ENCODE measurements around the gene DPM2. TPM values are rescaled to one million over a fixed set of nuclear protein-coding genes. Genes with fewer than 3 reads are reported as not detected.

Gene DPM2
- total and polyA plus RNA-seq, 2 experiments from 2014 or later: 36.6 to 92.4 TPM

- peaks cover 11% of the 10 kb centered on the region for H3K27me3 ChIP-seq (ENCODE audit: insufficient read depth)
- H4K20me1 ChIP-seq (replicated peaks; ENCODE audit: insufficient read depth): peaks cover 8% of the 10 kb centered on the region; the same call in 1 of the 2 replicates
- Mint-ChIP-seq H3K4me3 (peak overlapping the region; percentile 91), H3K27me3 (ENCODE audit: insufficient read depth, low read depth, poor library complexity) (peaks cover 26% of the 10 kb centered on the region), H3K9me3 (no peaks in the 10 kb centered on the region), H3K36me3 (ENCODE audit: low read depth) (peaks cover 13% of the 10 kb centered on the region), H3K27ac (peak overlapping the region; percentile 94), H3K4me1 (peaks cover 28% of the 10 kb centered on the region)
- peak; percentile 48 for ATAC-seq
- peak overlapping the region; percentile 94 for H3K4me3 ChIP-seq
- no peak overlapping the region for H3K27ac ChIP-seq (ENCODE audit: low read depth)
- peaks cover 19% of the 10 kb centered on the region for H3F3A ChIP-seq (replicated peaks; ENCODE audit: low read depth)
- peak; percentile 70; the same call in 1 of the 2 replicates for TF ChIP-seq POLR2AphosphoS5 (IDR thresholded peaks at IDR 0.05; ENCODE audit: low read depth)
- no peak for TF ChIP-seq EZH2phosphoT487 (IDR thresholded peaks at IDR 0.05; ENCODE audit: unreplicated experiment)
- TF ChIP-seq ZNF331 (CRISPR knock-in tag; IDR thresholded peaks at IDR 0.05; ENCODE audit: low read depth): no peak
- TF ChIP-seq EZH2 (IDR thresholded peaks at IDR 0.05; ENCODE audit: low read depth, unreplicated experiment): no peak
- H2AFZ ChIP-seq: peak overlapping the region; percentile 96
- DNase-seq (ENCODE audit: low spot score): peak; percentile 97
- no peaks in the 10 kb centered on the region for H3K36me3 ChIP-seq (ENCODE audit: insufficient read depth)
- peaks cover 27% of the 10 kb centered on the region for H3K4me1 ChIP-seq (ENCODE audit: insufficient read depth)
- no peaks in the 10 kb centered on the region for H3K79me2 ChIP-seq (replicated peaks; ENCODE audit: insufficient read depth)
- no peaks in the 10 kb centered on the region for H3K9me2 ChIP-seq (ENCODE audit: insufficient read depth)
- H3K4me2 ChIP-seq: peak overlapping the region; percentile 95
Measured at GRCh38 chr9:127927201-127927987, 10.3 kb downstream of the DPM2 start.

- Mint-ChIP-seq H3K27ac (no peak overlapping the region; the same call in 1 of the 2 replicates), H3K36me3 (ENCODE audit: low read depth) (peaks cover 13% of the 10 kb centered on the region), H3K9me3 (no peaks in the 10 kb centered on the region), H3K27me3 (ENCODE audit: insufficient read depth, low read depth, poor library complexity) (peaks cover 30% of the 10 kb centered on the region), H3K4me3 (peak overlapping the region; percentile 91), H3K4me1 (peaks cover 28% of the 10 kb centered on the region)
- ATAC-seq (peak; percentile 11), DNase-seq (ENCODE audit: low spot score) (peak; percentile 54)
- no peaks in the 10 kb centered on the region for H3K9me2 ChIP-seq (ENCODE audit: insufficient read depth)
- peaks cover 25% of the 10 kb centered on the region for H3K4me1 ChIP-seq (ENCODE audit: insufficient read depth)
- H3K27me3 ChIP-seq (ENCODE audit: insufficient read depth): peaks cover 11% of the 10 kb centered on the region
- peaks cover 12% of the 10 kb centered on the region; the same call in 1 of the 2 replicates for H4K20me1 ChIP-seq (replicated peaks; ENCODE audit: insufficient read depth)
- no peaks in the 10 kb centered on the region for H3K36me3 ChIP-seq (ENCODE audit: insufficient read depth)
- no peak overlapping the region for H3K27ac ChIP-seq (ENCODE audit: low read depth)
- peak overlapping the region; percentile 94 for H3K4me3 ChIP-seq
- H2AFZ ChIP-seq: peak overlapping the region; percentile 96
- peak overlapping the region; percentile 95 for H3K4me2 ChIP-seq
- TF ChIP-seq ZNF114 (CRISPR knock-in tag; IDR thresholded peaks at IDR 0.05) (no peak), CREB1 (CRISPR knock-in tag; IDR thresholded peaks at IDR 0.05; ENCODE audit: low read depth) (peak; percentile 60)
- peaks cover 19% of the 10 kb centered on the region for H3F3A ChIP-seq (replicated peaks; ENCODE audit: low read depth)
- no peaks in the 10 kb centered on the region for H3K79me2 ChIP-seq (replicated peaks; ENCODE audit: insufficient read depth)
Measured at GRCh38 chr9:127926906-127927200, 10.8 kb downstream of the DPM2 start.

- Histone ChIP-seq H4K20me1 (replicated peaks; ENCODE audit: insufficient read depth) (peaks cover 13% of the 10 kb centered on the region; the same call in 1 of the 2 replicates), H3K4me2 (peak overlapping the region; percentile 95), H3K79me2 (replicated peaks; ENCODE audit: insufficient read depth) (no peaks in the 10 kb centered on the region), H3F3A (replicated peaks; ENCODE audit: low read depth) (peaks cover 13% of the 10 kb centered on the region), H2AFZ (peak overlapping the region; percentile 96), H3K27me3 (ENCODE audit: insufficient read depth) (peaks cover 11% of the 10 kb centered on the region), H3K4me3 (peak overlapping the region; percentile 94), H3K36me3 (ENCODE audit: insufficient read depth) (no peaks in the 10 kb centered on the region), H3K27ac (ENCODE audit: low read depth) (no peak overlapping the region), H3K4me1 (ENCODE audit: insufficient read depth) (peaks cover 19% of the 10 kb centered on the region), H3K9me2 (ENCODE audit: insufficient read depth) (no peaks in the 10 kb centered on the region)
- ATAC-seq: no peak
- Mint-ChIP-seq H3K9me3 (no peaks in the 10 kb centered on the region), H3K4me1 (peaks cover 24% of the 10 kb centered on the region), H3K27me3 (ENCODE audit: insufficient read depth, low read depth, poor library complexity) (peaks cover 28% of the 10 kb centered on the region), H3K36me3 (ENCODE audit: low read depth) (peaks cover 13% of the 10 kb centered on the region), H3K4me3 (peak overlapping the region; percentile 91), H3K27ac (no peak overlapping the region)
- DNase-seq (ENCODE audit: low spot score): no peak
- no peak for TF ChIP-seq ZNF114 (CRISPR knock-in tag; IDR thresholded peaks at IDR 0.05)
- no peak for TF ChIP-seq STAT1 (IDR thresholded peaks at IDR 0.05; ENCODE audit: unreplicated experiment)
- no peak for TF ChIP-seq CTCF (conservative IDR thresholded peaks at IDR 0.05; ENCODE audit: low read depth in 2 of 2)
Measured at GRCh38 chr9:127925959-127926905, 11.4 kb downstream of the DPM2 start.
